H9 (cell line): ENCODE data around the gene CFAP73. TPM values are rescaled to one million over a fixed set of nuclear protein-coding genes. Genes with fewer than 3 reads are reported as not detected.

Experiments
- DNase-seq: peaks from one replicate; pipeline ENCODE4 v3.0.0-alpha.2; 2017
- H2AFZ ChIP-seq: one replicate; pipeline ENCODE4 v1.6.1; 2013; ENCODE audit warnings: mild to moderate bottlenecking, low read length, control low read depth, moderate library complexity
- H2AK5ac ChIP-seq: 2 replicates; pipeline ENCODE4 v1.6.1; 2013; ENCODE audit warnings: low read length, control low read depth, mixed read lengths; ENCODE audit not compliant: insufficient read length
- H2BK120ac ChIP-seq: one replicate; pipeline ENCODE4 v1.6.1; 2013; ENCODE audit warnings: low read depth, mild to moderate bottlenecking, low read length, control low read depth, inconsistent platforms; ENCODE audit not compliant: poor library complexity, severe bottlenecking
- H2BK12ac ChIP-seq: 2 replicates; pipeline ENCODE4 v1.6.1; 2013; ENCODE audit warnings: low read length, control low read depth, mixed read lengths, low read depth; ENCODE audit not compliant: insufficient read length
- H2BK15ac ChIP-seq: 2 replicates; pipeline ENCODE4 v1.6.1; 2013; ENCODE audit warnings: low read depth, low read length, control low read depth
- H2BK20ac ChIP-seq: one replicate; pipeline ENCODE4 v1.6.1; 2013; ENCODE audit warnings: low read depth, mild to moderate bottlenecking, low read length, control low read depth, inconsistent platforms; ENCODE audit not compliant: poor library complexity, severe bottlenecking
- H2BK5ac ChIP-seq: 2 replicates; pipeline ENCODE4 v1.6.1; 2013; ENCODE audit warnings: low read length, control low read depth, mixed read lengths; ENCODE audit not compliant: insufficient read length
- H3K14ac ChIP-seq: 2 replicates; pipeline ENCODE4 v1.6.1; 2013; ENCODE audit warnings: low read length, control low read depth; ENCODE audit not compliant: insufficient read depth
- H3K18ac ChIP-seq: 2 replicates; pipeline ENCODE4 v1.6.1; 2013; ENCODE audit warnings: low read depth, mild to moderate bottlenecking, mixed read lengths, low read length, control low read depth; ENCODE audit not compliant: insufficient read length
- H3K23ac ChIP-seq: 2 replicates; pipeline ENCODE4 v1.6.1; 2013; ENCODE audit warnings: low read length, control low read depth, mixed read lengths, low read depth; ENCODE audit not compliant: insufficient read length
- H3K23me2 ChIP-seq: 2 replicates; pipeline ENCODE4 v1.6.1; 2013; ENCODE audit warnings: low read depth, mild to moderate bottlenecking, mixed read lengths, low read length, control low read depth; ENCODE audit not compliant: insufficient read length, poor library complexity, severe bottlenecking
- H3K27ac ChIP-seq: 2 replicates; pipeline ENCODE4 v1.5.1; 2013; ENCODE audit warnings: low read length, control low read depth, mixed read lengths, low read depth; ENCODE audit not compliant: insufficient read length
- H3K27me3 ChIP-seq: 2 replicates; pipeline ENCODE4 v1.6.1; 2013; ENCODE audit warnings: low read length, control low read depth, inconsistent platforms; ENCODE audit not compliant: insufficient read depth
- H3K4ac ChIP-seq: 2 replicates; pipeline ENCODE4 v1.6.1; 2013; ENCODE audit warnings: low read depth, mild to moderate bottlenecking, control low read depth, inconsistent platforms, low read length, moderate library complexity
- H3K4me1 ChIP-seq: 2 replicates; pipeline ENCODE4 v1.6.1; 2013; ENCODE audit warnings: low read length, control low read depth, inconsistent platforms; ENCODE audit not compliant: insufficient read depth
- H3K4me2 ChIP-seq: 2 replicates; pipeline ENCODE4 v1.6.1; 2013; ENCODE audit warnings: low read length, control low read depth, mixed read lengths; ENCODE audit not compliant: insufficient read length, insufficient read depth
- H3K56ac ChIP-seq: 2 replicates; pipeline ENCODE4 v1.6.1; 2013; ENCODE audit warnings: low read depth, mild to moderate bottlenecking, mixed read lengths, low read length, control low read depth; ENCODE audit not compliant: insufficient read length
- H3K79me1 ChIP-seq: 2 replicates; pipeline ENCODE4 v1.6.1; 2013; ENCODE audit warnings: low read depth, mild to moderate bottlenecking, moderate library complexity, low read length, control low read depth, inconsistent platforms; ENCODE audit not compliant: insufficient read depth, poor library complexity, severe bottlenecking
- H3K79me2 ChIP-seq: 2 replicates; pipeline ENCODE4 v1.6.1; 2013; ENCODE audit warnings: low read length, control low read depth, inconsistent platforms; ENCODE audit not compliant: insufficient read depth
- H3K9ac ChIP-seq: 2 replicates; pipeline ENCODE4 v1.6.1; 2013; ENCODE audit warnings: low read length, control low read depth, mixed read lengths; ENCODE audit not compliant: insufficient read length; ENCODE audit errors: extremely low read depth
- H3K9me3 ChIP-seq: one replicate; pipeline ENCODE4 v1.6.1; 2013; ENCODE audit warnings: low read depth, low read length, inconsistent platforms; ENCODE audit not compliant: control insufficient read depth
- H3T11ph ChIP-seq: one replicate; pipeline ENCODE4 v1.6.1; 2013; ENCODE audit warnings: mild to moderate bottlenecking, low read length, control low read depth, inconsistent platforms
- H4K20me1 ChIP-seq: one replicate; pipeline ENCODE4 v1.6.1; 2013; ENCODE audit not compliant: control insufficient read depth, insufficient read length, insufficient read depth
- H4K5ac ChIP-seq: 2 replicates; pipeline ENCODE4 v1.6.1; 2013; ENCODE audit warnings: low read depth, mild to moderate bottlenecking, mixed read lengths, low read length, control low read depth; ENCODE audit not compliant: insufficient read length
- H4K8ac ChIP-seq: replicated peaks from 2 replicates; pipeline ENCODE4 v1.6.1; 2013; ENCODE audit warnings: low read length, control low read depth, mixed read lengths, low read depth; ENCODE audit not compliant: insufficient read length
- H4K91ac ChIP-seq: 2 replicates; pipeline ENCODE4 v1.6.1; 2013; ENCODE audit warnings: low read depth, mild to moderate bottlenecking, moderate library complexity, mixed read lengths, low read length, control low read depth; ENCODE audit not compliant: insufficient read length
- H3K27ac Mint-ChIP-seq, 3 experiments: 2 replicates in 2 of 3; 3 replicates in 1 of 3; pipeline ENCODE4 v1.8.0; 2020 to 2021; ENCODE audit warnings: mixed read lengths in 3 of 3, mild to moderate bottlenecking in 1 of 3, moderate library complexity in 1 of 3
- H3K27me3 Mint-ChIP-seq: 2 replicates; pipeline ENCODE4 v1.8.0; 2021; ENCODE audit warnings: low read depth, mild to moderate bottlenecking, moderate library complexity, mixed read lengths
- H3K36me3 Mint-ChIP-seq, 3 experiments: 2 replicates in 2 of 3; 3 replicates in 1 of 3; pipeline ENCODE4 v1.8.0; 2020 to 2021; ENCODE audit warnings: low read depth in 3 of 3, mixed read lengths in 3 of 3; ENCODE audit not compliant: insufficient read depth in 1 of 3
- H3K4me1 Mint-ChIP-seq, 2 experiments: 2 replicates each; pipeline ENCODE4 v1.8.0; 2020; ENCODE audit warnings: mixed read lengths in 2 of 2
- H3K4me3 Mint-ChIP-seq, 2 experiments: 2 replicates in 1 of 2; 3 replicates in 1 of 2; pipeline ENCODE4 v1.8.0; 2020 to 2021; ENCODE audit warnings: mild to moderate bottlenecking in 2 of 2, mixed read lengths in 2 of 2, moderate library complexity in 1 of 2
- H3K9me3 Mint-ChIP-seq, 2 experiments: 2 replicates in 1 of 2; 3 replicates in 1 of 2; pipeline ENCODE4 v1.8.0; 2020; ENCODE audit warnings: mild to moderate bottlenecking in 2 of 2, mixed read lengths in 2 of 2, moderate library complexity in 1 of 2
- CTCF ChIP-seq: fragments of 200-600 bp; sonication (generic); conservative IDR thresholded peaks from 3 replicates; pipeline ENCODE4 v1.8.0; 2021; ENCODE audit warnings: antibody characterized with exemption, mild to moderate bottlenecking
- WGBS: extraction: QIAGEN DNeasy Blood & Tissue Kit; methylation state at CpG from one replicate; pipeline ENCODE4 v1.1.7; 2013; ENCODE audit warnings: missing lambda C conversion rate, low lambda C conversion rate, mixed read lengths; ENCODE audit not compliant: insufficient read length; ENCODE audit errors: extremely low coverage; 5-methylcytosine and 5-hydroxymethylcytosine counted together
- total RNA-seq: library from RNA; stranded (reverse); gene quantifications from 2 replicates; pipeline ENCODE4 v1.2.1, GENCODE V29; 2021

The CFAP73 gene
- total RNA-seq, 1 experiment from 2014 or later: not detected

GRCh38 chr12:113189361-113189760, 39.8 kb downstream of the CFAP73 start:
- H2AFZ ChIP-seq: no peak overlapping the region
- no peak overlapping the region for H3K56ac ChIP-seq
- no peak overlapping the region for H3T11ph ChIP-seq
- TF ChIP-seq CTCF: no peak
- H2AK5ac ChIP-seq: no peak overlapping the region
- peaks cover 5% of the 10 kb centered on the region; the same call in 1 of the 2 replicates for H3K79me2 ChIP-seq
- no peak overlapping the region for H3K4me2 ChIP-seq
- no peaks in the 10 kb centered on the region for H3K9me3 ChIP-seq
- no peak for DNase-seq
- no peaks in the 10 kb centered on the region for H3K4me1 ChIP-seq
- H2BK120ac ChIP-seq: no peak overlapping the region
- H4K5ac ChIP-seq: no peak overlapping the region
- H3K23me2 ChIP-seq: peaks cover 8% of the 10 kb centered on the region
- H3K18ac ChIP-seq: no peak overlapping the region
- H3K4me3 Mint-ChIP-seq: no peak overlapping the region; a peak in 1 of 5 replicates
- H4K91ac ChIP-seq: no peak overlapping the region
- H2BK15ac ChIP-seq: no peak overlapping the region
- H3K4ac ChIP-seq: no peak overlapping the region
- no peaks in the 10 kb centered on the region for H3K9me3 Mint-ChIP-seq
- H4K8ac ChIP-seq: no peak overlapping the region
- H3K27me3 Mint-ChIP-seq: no peaks in the 10 kb centered on the region
- no peaks in the 10 kb centered on the region for H4K20me1 ChIP-seq
- no peak overlapping the region for H2BK20ac ChIP-seq
- no peak overlapping the region for H2BK12ac ChIP-seq
- no peak overlapping the region for H3K23ac ChIP-seq
- WGBS: no CpG with 5 or more reads among the region's 2 CpGs
- no peaks in the 10 kb centered on the region for H3K27me3 ChIP-seq
- H3K79me1 ChIP-seq: peaks cover 10% of the 10 kb centered on the region
- no peak overlapping the region for H3K14ac ChIP-seq
- H3K27ac Mint-ChIP-seq: no peak overlapping the region
- peaks cover 15 to 27% of the 10 kb centered on the region in 2 experiments for H3K4me1 Mint-ChIP-seq
- no peak overlapping the region for H3K27ac ChIP-seq
- H3K36me3 Mint-ChIP-seq: peaks cover 32 to 54% (median 46%) of the 10 kb centered on the region in 3 experiments
- H3K9ac ChIP-seq: no peak overlapping the region
- no peak overlapping the region for H2BK5ac ChIP-seq
